Mesodermal cell (in vitro differentiated cells): ENCODE measurements around the gene STX5.
"Not testable (repeated sequence)": the region's sequence is repeated elsewhere in the genome, so short reads cannot be mapped to it uniquely, and the experiment has no call there.

ENCODE experiments used
- H3K27ac ChIP-seq: 2 replicates; pipeline ENCODE4 v1.7.0; 2013; ENCODE audit warnings: mild to moderate bottlenecking, low read depth, low read length, moderate library complexity; ENCODE audit not compliant: severe bottlenecking
- H3K36me3 ChIP-seq: 2 replicates; pipeline ENCODE4 v1.7.1; 2013; ENCODE audit warnings: mild to moderate bottlenecking, low read length, moderate library complexity; ENCODE audit not compliant: control insufficient read depth, insufficient read depth
- H3K4me1 ChIP-seq: one replicate; pipeline ENCODE4 v1.7.1; 2013; ENCODE audit warnings: mild to moderate bottlenecking, low read length; ENCODE audit not compliant: insufficient read depth, control insufficient read depth, poor library complexity, severe bottlenecking
- H3K4me3 ChIP-seq: 2 replicates; pipeline ENCODE4 v1.7.0; 2013; ENCODE audit warnings: low read length, control low read depth, mild to moderate bottlenecking; ENCODE audit not compliant: insufficient read depth, poor library complexity, severe bottlenecking; ENCODE audit errors: extremely low read depth
- H3K9me3 ChIP-seq: 2 replicates; pipeline ENCODE4 v1.7.1; 2013; ENCODE audit warnings: mild to moderate bottlenecking, low read length, moderate library complexity; ENCODE audit not compliant: control insufficient read depth
- WGBS, 2 experiments: methylation state at CpG; one replicate each; pipeline ENCODE4 v1.1.5; 2013; ENCODE audit warnings: missing lambda C conversion rate in 2 of 2; ENCODE audit not compliant: insufficient coverage in 2 of 2; 5-methylcytosine and 5-hydroxymethylcytosine counted together

Gene STX5

DNA sequence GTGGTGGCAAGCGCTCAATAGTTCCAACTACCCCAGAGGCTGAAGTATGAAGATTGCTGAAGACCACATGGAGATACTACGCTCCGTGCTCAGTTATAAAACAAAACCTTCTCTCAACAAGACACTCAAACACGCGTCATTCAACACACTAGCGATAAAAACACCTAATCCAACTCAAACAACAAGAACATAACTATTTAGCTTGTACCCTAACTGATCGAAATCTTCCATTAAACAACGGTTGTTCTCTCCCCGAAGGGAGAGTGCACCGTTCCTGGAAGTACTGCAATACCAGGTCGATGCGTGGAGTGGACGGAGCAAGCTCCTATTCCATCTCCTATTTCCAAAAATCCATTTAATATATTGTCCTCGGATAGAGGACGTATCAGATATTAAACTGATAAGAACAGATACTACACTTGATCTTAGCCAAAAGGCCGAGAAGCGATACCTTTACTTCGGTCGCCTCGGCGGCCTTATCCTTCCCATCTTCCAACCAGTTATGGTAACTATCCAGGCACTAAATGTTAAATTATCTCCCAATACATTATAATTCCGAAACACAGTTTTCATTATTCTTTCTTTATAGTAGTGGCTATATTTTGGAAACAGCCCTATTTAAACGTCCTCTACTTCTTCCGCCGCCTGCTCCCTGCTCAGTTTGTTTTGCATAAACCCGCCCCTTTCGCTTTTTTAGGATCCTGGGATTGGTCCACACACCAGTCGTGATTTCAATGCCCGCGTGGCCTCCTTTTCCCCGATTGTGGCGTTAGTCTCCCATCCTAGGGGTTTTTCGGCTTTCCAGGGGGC lies 9.7 kb upstream of the STX5 start:
- WGBS, 2 experiments, result 0% methylated on average over 19 to 28 of the region's 33 CpGs
- Histone ChIP-seq H3K4me1 (peaks cover 10% of the 10 kb centered on the region), H3K9me3 (no peaks in the 10 kb centered on the region), H3K4me3 (peak overlapping the region; percentile 30), H3K36me3 (peaks cover 15% of the 10 kb centered on the region), H3K27ac (peak overlapping the region; percentile 100)

DNA sequence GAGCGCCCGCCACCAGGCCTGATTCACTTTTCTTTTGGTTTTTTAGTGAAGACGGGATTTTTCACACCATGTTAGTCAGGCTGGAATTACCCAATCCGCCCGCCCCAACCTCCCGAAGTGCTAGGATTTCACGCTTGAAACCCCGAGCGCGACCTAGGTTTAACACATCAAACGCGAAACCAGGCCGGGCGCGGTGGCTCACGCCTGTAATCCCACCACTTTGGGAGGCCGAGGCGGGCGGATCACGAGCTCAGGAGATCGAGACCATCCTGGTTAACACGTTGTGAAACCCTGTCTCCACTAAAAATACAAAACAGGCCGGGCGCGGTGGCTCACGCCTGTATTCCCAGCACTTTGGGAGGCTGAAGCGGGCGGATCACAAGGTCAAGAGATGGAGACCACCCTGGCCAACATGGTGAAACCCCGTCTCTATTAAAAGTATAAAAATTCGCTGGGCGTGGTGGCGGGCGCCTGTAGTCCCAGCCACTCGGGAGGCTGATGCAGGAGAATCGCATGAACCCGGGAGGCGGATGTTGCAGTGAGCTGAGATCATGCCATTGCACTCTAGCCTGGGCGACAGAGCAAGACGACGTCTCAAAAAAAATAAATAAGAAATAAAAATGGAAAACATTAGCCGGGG lies 9.0 kb upstream of the STX5 start:
- 5 to 7% methylated on average over 33 to 35 of the region's 41 CpGs for WGBS, 2 experiments
- not testable (repeated sequence) for H3K9me3 ChIP-seq, H3K4me1 ChIP-seq
- Histone ChIP-seq H3K27ac (peak overlapping the region; percentile 100), H3K4me3 (peak overlapping the region; percentile 98), H3K36me3 (peaks cover 22% of the 10 kb centered on the region)

DNA sequence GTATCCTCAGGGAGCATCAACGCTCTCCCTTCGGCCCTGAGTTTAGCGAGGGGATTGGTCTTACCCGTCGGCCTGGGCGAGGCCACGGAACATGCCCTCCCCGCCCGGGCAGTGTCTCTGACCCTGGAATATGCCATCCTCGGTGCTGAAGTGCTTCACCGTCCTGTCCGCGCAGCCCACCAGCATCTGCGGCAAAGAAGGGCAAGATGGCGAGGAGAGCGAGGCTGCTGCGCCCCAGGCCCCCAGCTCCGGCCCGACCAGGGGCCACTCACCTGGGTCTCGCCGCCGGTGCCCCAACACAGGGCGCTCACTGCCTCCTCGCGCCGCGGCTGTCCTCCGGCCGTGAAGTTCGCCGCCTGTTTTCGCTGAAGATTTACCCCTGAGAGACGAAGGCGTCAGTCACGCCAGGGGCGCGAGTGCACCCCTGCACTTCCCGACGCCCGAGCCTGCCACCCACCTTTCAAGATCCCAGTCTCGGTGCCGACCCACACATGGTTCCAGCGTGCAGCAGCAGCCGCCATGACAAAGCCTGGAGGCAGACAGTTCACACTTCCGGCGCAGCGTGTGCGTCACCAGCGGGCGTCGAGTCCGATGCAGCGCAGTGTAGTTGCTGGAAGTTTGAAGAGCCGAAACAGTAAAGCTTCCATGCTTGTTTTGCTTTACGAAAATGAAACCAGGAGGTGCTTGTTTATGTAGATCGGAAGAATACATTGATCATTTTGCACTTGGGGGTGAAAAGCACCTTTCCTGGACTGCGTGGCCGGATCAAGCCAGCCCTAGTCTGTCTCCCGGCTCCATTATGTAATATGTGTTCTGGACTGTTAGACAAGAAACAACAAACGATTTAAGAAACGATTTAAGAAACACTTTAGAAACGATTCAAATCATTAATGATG lies 7.4 kb upstream of the STX5 start, which contains the start of gene WDR74:
Gene WDR74, minus strand, starts transcription at position 541 of the 896 bp plus-strand sequence. Its CDS starts 20 bp downstream, at position 521.
- WGBS, 2 experiments, result 0 to 1% methylated on average over 42 to 56 of the region's 62 CpGs
- peaks cover 10% of the 10 kb centered on the region for H3K4me1 ChIP-seq
- H3K4me3 ChIP-seq, result peak within 1 kb of the TSS; percentile 98
- H3K36me3 ChIP-seq, result peaks cover 38% of the 10 kb centered on the region
- no peaks in the 10 kb centered on the region for H3K9me3 ChIP-seq
- H3K27ac ChIP-seq, result peak within 1 kb of the TSS; percentile 100

DNA sequence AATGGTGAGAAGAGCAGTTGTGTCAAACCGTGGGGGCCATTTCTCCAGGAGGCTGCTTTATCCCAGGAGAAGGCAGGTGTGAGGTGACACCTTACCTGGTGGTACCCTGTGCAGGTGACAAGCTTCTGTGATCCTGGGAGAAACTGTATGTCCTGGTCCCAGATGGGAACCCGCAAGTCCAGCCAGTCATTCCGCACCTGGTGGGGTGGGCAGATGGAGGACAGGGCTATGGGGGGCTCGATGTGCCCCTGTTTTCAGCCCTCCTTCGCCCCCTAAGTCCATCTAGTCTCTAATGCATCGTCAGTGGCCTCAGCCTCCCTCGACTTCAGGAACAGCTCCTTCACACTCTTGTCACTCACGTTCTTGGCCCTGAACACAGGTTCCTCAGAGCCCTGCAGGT lies 3.5 kb upstream of the STX5 start:
- no peak overlapping the region for H3K4me3 ChIP-seq
- peaks cover 10% of the 10 kb centered on the region for H3K4me1 ChIP-seq
- no peak overlapping the region for H3K27ac ChIP-seq
- H3K36me3 ChIP-seq, result peaks cover 54% of the 10 kb centered on the region
- no peaks in the 10 kb centered on the region for H3K9me3 ChIP-seq
- 89 to 98% methylated on average over 7 of the region's 8 CpGs for WGBS, 2 experiments

DNA sequence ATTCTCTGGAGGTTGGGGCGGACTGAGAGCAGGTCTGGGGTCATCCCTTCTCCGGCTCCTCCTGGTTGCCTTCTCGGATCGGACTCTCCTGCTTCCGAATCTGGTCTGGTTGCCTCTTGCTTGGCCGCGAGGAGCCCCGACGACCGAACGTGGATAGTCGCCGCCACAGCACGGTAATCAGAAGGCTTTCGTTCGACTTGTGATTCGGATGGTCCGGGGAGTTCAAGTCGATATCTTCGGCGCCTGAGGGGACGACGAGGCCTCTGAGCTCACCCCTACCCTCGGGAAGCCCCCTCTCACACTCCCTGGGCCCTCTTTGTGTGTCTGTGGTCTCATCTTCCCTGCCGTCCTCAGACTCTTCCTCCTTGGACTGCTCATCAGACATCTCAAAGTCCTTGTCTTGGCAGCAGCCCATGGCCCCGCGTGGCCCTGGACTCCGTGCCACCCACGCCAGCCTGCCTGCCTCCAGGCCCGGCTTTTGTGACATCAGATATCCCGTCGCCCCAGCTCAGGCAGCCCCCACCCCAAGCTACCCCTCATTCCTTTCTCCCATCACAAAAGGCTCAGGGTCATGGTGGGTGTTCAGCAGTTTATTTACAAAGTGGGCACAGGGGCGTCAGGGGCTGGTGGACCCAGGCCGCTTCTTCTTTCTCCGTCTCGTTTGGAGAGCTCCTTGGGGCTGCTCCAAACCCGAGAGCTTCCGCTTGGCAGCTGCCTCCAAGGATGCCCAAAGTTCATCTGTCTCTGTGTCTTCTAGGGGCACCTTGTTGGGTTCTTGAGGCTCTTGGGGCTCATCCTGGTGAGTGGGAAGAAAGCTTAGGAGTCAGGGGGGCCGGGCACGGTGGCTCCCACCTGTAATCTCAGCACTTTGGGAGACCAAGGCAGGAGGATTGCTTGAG lies 734 bp upstream of the STX5 start, which contains the start of gene TEX54:
Gene TEX54, minus strand, starts transcription at position 506 of the 899 bp plus-strand sequence.
- Histone ChIP-seq H3K4me1 (peaks cover 8% of the 10 kb centered on the region), H3K9me3 (no peaks in the 10 kb centered on the region), H3K4me3 (peak within 1 kb of the TSS; percentile 85), H3K36me3 (peaks cover 69% of the 10 kb centered on the region), H3K27ac (peak within 1 kb of the TSS; percentile 100)
- 19 to 25% methylated on average over 34 to 38 of the region's 40 CpGs for WGBS, 2 experiments

DNA sequence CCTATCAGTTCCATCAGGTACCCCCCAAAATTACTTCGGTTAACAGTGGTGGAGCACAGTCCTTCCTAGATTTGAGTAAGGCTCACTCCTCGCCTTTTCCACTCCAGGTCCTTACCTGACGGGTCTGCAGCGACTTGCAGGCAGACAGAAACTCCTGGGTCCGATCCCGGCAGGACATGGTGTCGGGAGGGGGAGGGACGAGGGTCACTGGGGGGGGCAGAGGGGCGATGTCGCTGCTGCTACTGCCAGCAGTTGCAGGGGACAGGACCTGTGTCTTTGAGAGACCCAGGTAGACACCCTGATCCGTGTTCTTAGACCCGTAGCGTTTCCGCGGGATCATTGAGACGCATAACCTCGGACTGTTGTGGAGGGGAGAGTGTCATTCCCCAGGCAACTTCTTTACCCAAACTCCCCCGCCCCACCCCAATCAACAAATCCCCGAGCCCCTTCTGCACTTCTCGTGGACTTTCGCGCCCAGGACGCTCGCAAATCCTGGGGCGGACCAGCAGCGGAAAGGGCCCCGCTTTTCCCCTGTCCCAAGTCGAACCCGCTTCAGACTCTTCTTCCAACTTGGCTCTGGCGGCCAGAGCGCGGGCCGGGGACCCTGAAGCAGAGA lies 839 bp downstream of the STX5 start:
- H3K9me3 ChIP-seq, result no peaks in the 10 kb centered on the region
- H3K4me1 ChIP-seq, result peaks cover 8% of the 10 kb centered on the region
- 0% methylated on average over 7 to 24 of the region's 33 CpGs for WGBS, 2 experiments
- peak overlapping the region; percentile 85 for H3K4me3 ChIP-seq
- peaks cover 68% of the 10 kb centered on the region for H3K36me3 ChIP-seq
- H3K27ac ChIP-seq, result peak overlapping the region; percentile 100

DNA sequence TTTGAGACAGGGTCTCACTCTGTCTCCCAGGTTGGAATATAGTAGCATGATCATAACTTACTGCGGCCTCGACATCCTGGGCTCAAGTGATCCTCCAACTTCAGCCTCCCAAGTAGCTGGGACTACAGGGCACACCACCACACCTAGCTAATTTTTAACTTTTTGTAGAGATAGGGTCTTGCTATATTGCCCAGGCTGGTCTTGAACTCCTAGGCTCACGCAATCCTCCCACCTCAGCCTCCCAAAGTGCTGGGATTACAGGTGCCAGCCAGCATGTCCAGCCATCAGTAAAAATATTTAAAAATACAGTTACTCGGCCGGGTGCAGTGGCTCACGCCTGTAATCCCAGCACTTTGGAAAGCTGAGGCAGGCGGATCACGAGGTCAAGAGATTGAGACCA lies 3.7 kb downstream of the STX5 start:
- not testable (repeated sequence) for H3K9me3 ChIP-seq, H3K4me3 ChIP-seq, H3K27ac ChIP-seq, H3K4me1 ChIP-seq
- WGBS, 2 experiments, result 93 to 98% methylated on average over 6 to 7 of the region's 8 CpGs
- peaks cover 69% of the 10 kb centered on the region for H3K36me3 ChIP-seq

DNA sequence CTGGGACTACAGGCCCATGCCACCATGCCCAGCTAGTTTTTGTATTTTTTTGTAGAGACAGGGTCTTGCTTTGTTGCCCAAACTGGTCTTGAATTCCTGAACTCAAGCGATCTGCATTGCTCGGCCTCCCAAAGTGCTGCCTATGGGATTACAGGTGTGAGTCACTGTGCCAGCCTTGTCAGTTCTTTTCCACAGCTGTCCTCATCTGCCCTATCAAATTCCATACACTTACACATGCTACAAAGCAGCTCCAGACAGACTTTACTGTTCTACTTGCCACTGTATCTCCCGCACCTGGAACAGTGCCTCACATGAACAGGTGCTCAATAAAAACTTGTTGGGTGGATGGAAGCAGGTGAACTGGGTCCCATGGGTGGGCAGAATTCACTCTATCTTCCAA lies 8.2 kb downstream of the STX5 start:
- 89 to 95% methylated on average over 2 of the region's 3 CpGs for WGBS, 2 experiments
- Histone ChIP-seq H3K36me3 (peaks cover 87% of the 10 kb centered on the region), H3K27ac (no peak overlapping the region), H3K4me3 (no peak overlapping the region), H3K9me3 (no peaks in the 10 kb centered on the region), H3K4me1 (no peaks in the 10 kb centered on the region)

DNA sequence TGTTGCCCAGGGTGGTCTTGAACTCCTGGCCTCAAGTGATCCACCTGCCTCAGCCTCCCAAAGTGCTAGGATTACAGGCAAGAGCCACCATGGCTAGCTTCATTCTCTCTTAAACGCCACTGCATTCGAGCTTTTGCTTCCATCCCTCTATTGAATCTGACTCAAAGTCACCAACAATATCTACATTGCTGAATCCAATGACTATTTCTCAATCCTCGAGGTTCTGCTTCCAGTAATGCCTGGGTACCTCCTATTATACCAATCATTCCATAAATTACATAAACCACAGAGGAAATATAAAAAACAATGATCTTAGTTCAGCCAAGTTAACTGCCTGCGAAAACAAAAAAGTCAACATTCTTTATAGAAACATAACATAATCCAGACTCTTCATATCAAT lies 14.7 kb downstream of the STX5 start:
- H3K36me3 ChIP-seq, result peaks cover 81% of the 10 kb centered on the region
- no peaks in the 10 kb centered on the region for H3K4me1 ChIP-seq
- 91 to 94% methylated on average over 4 of the region's 4 CpGs for WGBS, 2 experiments
- no peaks in the 10 kb centered on the region for H3K9me3 ChIP-seq
- H3K27ac ChIP-seq, result no peak overlapping the region
- H3K4me3 ChIP-seq, result no peak overlapping the region
